ENCODE data around the gene HACD2. TPM values are rescaled to one million over a fixed set of nuclear protein-coding genes. Genes with fewer than 3 reads are reported as not detected.

HACD2 gene
- total and polyA plus RNA-seq, 2 donors (not counting 3 experiments of a cell fraction or from before 2014, with no cell fraction given): 17.0 to 20.9 TPM

DNA sequence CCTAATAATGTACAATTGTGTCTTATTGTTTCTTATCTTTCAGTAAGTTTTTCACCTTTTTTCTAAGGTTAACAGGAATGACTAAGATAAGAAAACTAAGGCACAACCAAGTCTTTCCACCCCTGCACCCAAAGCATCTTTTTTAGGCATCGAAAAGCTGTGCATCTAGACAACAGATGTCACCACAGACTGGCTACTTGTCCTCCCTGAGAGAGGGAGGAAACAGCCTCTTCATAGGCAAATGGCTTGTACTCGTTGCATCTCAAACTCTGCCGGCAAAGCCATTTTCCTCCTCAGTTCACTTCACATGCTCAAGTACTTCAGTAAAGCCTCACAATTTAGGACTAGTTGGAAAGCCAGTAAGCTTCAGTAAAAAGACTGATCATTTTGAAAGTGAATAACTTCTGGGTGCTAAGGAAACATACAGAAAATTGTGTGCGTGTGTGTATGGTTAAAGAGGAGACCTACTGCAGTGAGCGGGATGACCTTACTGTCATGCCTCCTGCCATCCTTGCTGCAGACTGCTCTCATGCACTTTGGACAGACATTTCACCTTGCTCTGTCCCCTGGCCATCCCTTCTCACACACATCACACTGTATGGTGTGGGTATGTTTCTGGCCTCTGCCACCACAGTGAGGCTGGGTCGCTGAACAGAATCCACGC is 36.5 kb upstream of the HACD2 start:
- TF ChIP-seq EZH2 (IDR thresholded peaks at IDR 0.05; ENCODE audit: borderline replicate concordance, low read depth, low read length, severe bottlenecking) (no peak), POLR2AphosphoS5 (IDR thresholded peaks at IDR 0.05; ENCODE audit: insufficient read depth, low read depth, low read length) (no peak), POLR2A (IDR thresholded peaks at IDR 0.05; ENCODE audit: low read depth, low read length) (no peak), MAX (IDR thresholded peaks at IDR 0.05; ENCODE audit: insufficient read depth, insufficient read length) (no peak), FOS (IDR thresholded peaks at IDR 0.05; ENCODE audit: borderline replicate concordance, insufficient read depth, low read length) (no peak), MYC (IDR thresholded peaks at IDR 0.05; ENCODE audit: low read depth, low read length) (no peak)
- TF ChIP-seq, protein P1, sequence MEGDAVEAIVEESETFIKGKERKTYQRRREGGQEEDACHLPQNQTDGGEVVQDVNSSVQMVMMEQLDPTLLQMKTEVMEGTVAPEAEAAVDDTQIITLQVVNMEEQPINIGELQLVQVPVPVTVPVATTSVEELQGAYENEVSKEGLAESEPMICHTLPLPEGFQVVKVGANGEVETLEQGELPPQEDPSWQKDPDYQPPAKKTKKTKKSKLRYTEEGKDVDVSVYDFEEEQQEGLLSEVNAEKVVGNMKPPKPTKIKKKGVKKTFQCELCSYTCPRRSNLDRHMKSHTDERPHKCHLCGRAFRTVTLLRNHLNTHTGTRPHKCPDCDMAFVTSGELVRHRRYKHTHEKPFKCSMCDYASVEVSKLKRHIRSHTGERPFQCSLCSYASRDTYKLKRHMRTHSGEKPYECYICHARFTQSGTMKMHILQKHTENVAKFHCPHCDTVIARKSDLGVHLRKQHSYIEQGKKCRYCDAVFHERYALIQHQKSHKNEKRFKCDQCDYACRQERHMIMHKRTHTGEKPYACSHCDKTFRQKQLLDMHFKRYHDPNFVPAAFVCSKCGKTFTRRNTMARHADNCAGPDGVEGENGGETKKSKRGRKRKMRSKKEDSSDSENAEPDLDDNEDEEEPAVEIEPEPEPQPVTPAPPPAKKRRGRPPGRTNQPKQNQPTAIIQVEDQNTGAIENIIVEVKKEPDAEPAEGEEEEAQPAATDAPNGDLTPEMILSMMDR (IDR thresholded peaks at IDR 0.05; ENCODE audit: extremely low read depth in 1 of 2, insufficient read depth in 1 of 2, low read depth in 1 of 2, low read length in 2 of 2): no peak
- DNase-seq (ENCODE audit: low read depth, low spot score): no peak
- no peaks in the 10 kb centered on the region for H3K9me1 ChIP-seq (replicated peaks; ENCODE audit: control insufficient read depth, extremely low read depth, insufficient read depth, low read length)
- H3K27ac ChIP-seq (ENCODE audit: insufficient read depth, low read depth, low read length): no peak overlapping the region
- no peaks in the 10 kb centered on the region for H3K79me2 ChIP-seq (ENCODE audit: control insufficient read depth, insufficient read depth, low read length)
- no peaks in the 10 kb centered on the region for H4K20me1 ChIP-seq (replicated peaks; ENCODE audit: control insufficient read depth, extremely low read depth, insufficient read depth, low read length)
- H3K36me3 ChIP-seq (ENCODE audit: control insufficient read depth in 2 of 2, extremely low read depth in 1 of 2, insufficient read depth in 2 of 2, low read length in 2 of 2): no peaks in the 10 kb centered on the region
- no peak overlapping the region for H2AFZ ChIP-seq (ENCODE audit: low read depth, low read length)
- no peak overlapping the region for H3K4me2 ChIP-seq (ENCODE audit: insufficient read depth, low read length)
- ChIA-PET CTCF (no interaction called here), POLR2A (no interaction called here)
- no peaks in the 10 kb centered on the region for H3K9me3 ChIP-seq (replicated peaks; ENCODE audit: control insufficient read depth, insufficient read depth, low read length)
- no peaks in the 10 kb centered on the region for H3K4me1 ChIP-seq (ENCODE audit: control insufficient read depth, extremely low read depth, insufficient read depth, low read length)
- FAIRE-seq: no peak
- no peak overlapping the region for H3K4me3 ChIP-seq (replicated peaks in 1 of 3; ENCODE audit: insufficient read depth in 1 of 3, low read depth in 1 of 3, low read length in 3 of 3)
- no peaks in the 10 kb centered on the region for H3K27me3 ChIP-seq (ENCODE audit: control insufficient read depth in 2 of 2, insufficient read depth in 2 of 2, low read length in 2 of 2)
- intact Hi-C loops (cut with micrococcal nuclease): no loop called here
- dilution Hi-C loops (cut with MboI; ENCODE audit: extremely low pct_ligation_motif_present, low sequenced_read_pairs): no loop called here
- no peak overlapping the region for H3K9ac ChIP-seq (replicated peaks; ENCODE audit: extremely low read depth, insufficient read depth, low read length)
- BruUV-seq (replicated peaks): no TSS peak

Data from endothelial cell of umbilical vein (primary cell).